HG03280 (cell line): ENCODE data around the gene CYB561A3.

ENCODE experiments used
- ATAC-seq: cut with Tn5 transposase; IDR thresholded peaks from one replicate; pipeline ENCODE4 v1.9.1; 2021; ENCODE audit warnings: mild to moderate bottlenecking, moderate library complexity; ENCODE audit not compliant: unreplicated experiment

Gene CYB561A3

DNA sequence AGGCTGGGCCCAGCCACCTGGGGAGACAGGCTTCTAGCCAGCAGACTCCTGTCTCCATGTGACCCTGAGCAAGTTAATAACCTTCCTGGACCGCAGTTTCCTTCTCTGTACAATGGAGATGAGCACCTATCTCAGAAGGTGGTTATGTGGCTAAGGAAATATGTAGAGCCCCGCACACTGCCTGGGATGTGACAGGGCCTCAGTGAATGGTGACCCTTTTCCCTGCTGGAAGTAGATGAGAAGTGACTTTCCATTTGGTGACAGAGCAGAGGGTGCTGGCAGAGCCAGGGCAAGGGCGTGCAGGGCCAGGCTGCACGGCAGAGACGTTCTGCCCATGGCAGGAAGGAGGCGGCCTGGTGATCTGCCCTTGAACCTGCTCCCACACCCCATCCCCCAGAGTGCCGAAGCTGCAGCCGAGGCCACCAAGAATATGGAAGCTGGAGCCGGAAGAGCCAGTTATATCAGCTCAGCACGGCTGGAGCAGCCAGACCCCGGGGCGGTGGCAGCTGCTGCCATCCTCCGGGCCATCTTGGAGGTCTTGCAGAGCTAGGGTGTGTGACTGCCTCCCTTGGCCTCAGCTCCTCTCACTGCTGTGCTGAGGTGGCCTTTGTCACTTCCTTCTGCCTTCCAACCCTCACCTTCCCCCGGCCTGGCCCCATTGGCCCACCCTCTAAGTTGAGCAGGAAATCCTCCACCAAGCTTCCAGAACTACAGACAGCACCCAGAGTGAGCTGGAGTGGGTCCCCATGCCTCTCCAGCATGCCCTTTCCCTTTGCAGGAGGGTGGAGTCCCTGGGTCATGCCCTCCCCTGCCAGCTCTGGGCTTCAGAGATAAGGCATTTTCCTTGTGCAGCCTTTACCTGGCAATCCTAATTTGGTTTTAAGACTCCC is 15.5 kb downstream of the CYB561A3 start:
- ATAC-seq: no peak

- ATAC-seq: no peak
These were observed 16.5 kb downstream of the CYB561A3 start for GRCh38 chr11:61345170-61345610.

DNA sequence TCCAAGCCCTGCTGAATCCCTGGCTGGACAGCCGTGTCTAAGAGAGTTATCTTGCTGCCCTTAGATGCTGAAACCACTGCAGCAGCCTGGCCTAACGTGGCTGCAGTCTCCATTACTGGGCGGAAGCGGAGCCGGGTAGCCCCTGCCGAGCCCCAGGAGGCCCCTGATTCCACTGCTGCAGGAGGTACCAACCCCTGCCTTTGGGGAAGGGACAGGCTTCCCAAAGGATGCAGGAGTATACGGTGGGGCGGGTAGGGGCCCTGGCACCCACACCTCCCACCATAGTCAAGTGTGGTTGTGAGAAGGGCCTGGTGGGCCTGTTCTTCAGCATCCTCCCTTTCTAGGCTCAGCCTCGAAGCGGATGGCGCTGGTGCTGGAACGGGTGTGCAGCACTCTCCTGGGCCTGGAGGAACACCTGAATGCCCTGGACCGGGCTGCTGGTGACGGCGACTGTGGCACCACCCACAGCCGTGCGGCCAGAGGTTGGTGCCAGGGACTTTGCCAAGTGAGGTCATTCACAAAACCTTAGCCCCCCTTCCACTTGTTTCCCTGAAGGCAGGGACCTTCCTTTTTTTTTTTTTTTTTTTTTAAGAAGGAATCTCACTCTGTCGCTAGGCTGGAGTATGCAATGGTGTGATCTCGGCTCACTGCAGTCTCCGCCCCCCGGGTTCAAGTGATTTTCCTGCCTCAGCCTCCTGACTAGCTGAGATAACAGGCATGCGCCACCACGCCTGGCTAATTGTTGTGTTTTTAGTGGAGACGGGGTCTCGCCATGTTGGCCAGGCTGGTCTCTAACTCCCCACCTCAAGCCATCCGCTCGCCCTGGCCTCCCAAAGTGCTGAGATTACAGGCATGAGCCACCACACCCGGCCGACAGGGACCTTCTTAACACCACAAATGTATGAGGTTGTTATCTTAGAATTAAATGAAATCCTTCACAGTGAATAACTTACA is 17.6 kb downstream of the CYB561A3 start:
- no peak for ATAC-seq

DNA sequence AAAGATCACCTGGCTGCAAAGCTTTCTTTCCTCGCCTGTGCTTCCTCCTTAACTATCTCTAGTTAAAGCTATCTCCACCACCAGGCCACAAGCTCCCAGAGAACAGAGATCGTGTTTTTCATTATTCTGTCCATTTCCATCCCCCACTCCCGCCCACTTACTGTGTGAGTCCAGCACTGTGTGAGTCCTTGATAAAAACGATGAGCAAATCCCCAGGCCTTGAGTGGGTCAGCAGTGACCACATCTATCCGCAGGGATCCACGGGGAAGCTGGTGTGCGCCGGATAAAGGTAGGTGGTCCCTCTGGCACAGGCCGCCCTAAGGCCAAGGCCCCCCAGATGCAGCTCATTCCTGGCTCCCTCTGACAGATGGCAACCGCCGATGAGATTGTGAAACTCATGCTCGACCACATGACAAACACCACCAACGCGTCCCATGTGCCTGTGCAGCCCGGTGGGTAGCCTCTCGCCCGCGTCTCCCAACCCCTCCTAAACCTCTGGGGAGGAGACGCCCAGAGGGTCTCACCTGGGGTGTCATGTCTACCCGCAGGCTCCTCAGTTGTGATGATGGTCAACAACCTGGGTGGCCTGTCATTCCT is 19.4 kb downstream of the CYB561A3 start:
- ATAC-seq: no peak

GRCh38 chr11:61341706-61342105 is 20.0 kb downstream of the CYB561A3 start:
- no peak for ATAC-seq

DNA sequence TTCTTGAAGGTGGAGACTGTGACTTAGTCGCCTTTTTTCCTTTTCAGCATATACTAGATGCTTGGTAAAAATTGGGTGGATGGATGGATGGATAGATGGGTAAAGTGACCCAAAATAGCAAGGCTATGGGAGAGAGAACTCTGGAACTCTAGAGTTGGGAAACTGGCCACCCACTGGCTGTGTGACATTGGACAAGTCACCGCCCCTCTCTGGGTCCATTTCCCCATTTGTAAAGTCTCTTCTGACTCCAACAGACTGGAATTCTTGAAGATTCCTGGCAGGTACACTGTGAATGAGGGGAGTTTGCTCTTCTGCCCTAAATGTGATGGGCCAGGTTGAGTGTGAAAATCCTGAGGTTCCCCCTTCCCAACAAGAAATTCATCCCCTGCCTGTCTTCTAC is 20.7 kb downstream of the CYB561A3 start:
- no peak for ATAC-seq

- no peak for ATAC-seq
These were observed 22.2 kb downstream of the CYB561A3 start for GRCh38 chr11:61339490-61339878.

GRCh38 chr11:61338783-61339489 is 22.7 kb downstream of the CYB561A3 start:
- no peak for ATAC-seq

DNA sequence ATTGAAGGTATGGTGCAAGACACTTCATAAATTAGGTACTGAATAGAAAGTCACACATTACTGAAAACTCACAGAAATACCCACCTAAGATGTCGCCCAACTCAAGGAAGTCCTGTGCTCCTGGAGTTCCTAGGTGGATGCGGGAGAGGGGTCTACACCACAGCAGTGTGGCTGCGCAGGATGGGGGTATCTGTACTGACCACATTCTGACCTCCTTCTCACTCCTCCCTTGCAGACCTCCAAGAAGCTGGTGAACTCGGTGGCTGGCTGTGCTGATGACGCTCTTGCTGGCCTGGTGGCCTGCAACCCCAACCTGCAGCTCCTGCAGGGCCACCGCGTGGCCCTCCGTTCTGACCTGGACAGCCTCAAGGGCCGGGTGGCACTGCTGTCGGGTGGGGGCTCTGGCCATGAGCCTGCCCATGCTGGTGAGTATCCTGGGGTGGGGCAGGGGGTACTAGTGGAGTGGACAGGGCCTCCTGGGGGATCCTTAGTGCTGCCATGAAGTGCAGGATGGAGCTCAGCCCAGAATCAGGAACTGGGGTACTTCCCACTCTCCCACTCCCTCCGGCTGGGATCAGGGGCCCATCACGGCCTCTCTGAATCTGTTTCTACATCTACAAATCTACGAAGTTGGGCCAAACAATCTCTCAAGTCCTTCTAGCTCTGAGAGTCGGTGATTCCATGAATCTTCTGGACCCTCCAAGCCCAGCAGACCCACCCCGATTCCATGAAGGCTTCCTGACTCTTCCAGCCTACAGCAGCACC is 23.8 kb downstream of the CYB561A3 start:
- ATAC-seq: no peak

GRCh38 chr11:61336171-61336935 is 25.3 kb downstream of the CYB561A3 start:
- ATAC-seq: peak; percentile 40

- ATAC-seq: no peak
These were observed 26.3 kb downstream of the CYB561A3 start for GRCh38 chr11:61335355-61335710.

DNA sequence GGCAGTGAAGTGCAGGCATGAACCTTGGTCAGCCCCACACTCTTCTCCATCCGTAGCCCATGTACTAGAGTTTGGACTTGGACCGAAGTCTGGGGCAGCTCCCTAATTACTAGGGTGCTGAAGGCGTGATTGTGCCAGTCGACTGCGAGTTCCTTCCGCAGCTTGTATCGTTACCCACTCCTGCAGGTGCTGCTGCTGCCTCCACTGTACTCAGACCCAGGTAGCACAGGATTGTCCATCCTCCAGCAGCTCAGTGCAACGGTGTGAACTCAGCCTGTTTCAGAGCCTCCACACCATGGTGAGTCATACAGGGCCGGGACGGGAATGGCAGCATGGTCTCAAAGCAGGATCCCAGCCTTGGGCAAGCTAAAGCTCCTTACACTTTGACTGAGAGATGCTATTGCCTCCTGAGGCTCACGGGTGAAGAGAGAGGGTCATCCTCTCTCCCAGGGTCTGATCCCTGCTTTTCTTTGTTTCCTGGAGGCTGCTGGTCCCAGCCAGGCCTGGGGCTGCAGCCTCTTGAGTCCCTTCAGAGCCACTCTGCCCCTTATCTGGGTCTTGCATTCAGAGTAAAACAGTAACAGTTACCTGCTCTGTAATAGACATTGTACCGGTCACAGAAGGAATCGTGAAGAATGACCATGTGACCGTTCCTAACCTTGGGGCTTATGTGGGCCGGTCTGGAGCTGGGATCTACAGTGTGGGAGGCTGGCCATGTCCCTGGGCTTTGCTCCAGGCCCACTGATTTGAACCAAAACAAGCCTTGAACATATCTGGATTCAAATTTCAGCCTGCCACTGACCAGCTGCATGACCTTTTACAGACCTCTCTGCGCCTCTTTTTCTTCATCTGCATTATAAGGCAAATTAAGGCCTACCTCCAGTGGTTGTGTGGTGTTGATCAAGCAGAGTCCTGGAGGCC is 27.0 kb downstream of the CYB561A3 start:
- no peak for ATAC-seq

DNA sequence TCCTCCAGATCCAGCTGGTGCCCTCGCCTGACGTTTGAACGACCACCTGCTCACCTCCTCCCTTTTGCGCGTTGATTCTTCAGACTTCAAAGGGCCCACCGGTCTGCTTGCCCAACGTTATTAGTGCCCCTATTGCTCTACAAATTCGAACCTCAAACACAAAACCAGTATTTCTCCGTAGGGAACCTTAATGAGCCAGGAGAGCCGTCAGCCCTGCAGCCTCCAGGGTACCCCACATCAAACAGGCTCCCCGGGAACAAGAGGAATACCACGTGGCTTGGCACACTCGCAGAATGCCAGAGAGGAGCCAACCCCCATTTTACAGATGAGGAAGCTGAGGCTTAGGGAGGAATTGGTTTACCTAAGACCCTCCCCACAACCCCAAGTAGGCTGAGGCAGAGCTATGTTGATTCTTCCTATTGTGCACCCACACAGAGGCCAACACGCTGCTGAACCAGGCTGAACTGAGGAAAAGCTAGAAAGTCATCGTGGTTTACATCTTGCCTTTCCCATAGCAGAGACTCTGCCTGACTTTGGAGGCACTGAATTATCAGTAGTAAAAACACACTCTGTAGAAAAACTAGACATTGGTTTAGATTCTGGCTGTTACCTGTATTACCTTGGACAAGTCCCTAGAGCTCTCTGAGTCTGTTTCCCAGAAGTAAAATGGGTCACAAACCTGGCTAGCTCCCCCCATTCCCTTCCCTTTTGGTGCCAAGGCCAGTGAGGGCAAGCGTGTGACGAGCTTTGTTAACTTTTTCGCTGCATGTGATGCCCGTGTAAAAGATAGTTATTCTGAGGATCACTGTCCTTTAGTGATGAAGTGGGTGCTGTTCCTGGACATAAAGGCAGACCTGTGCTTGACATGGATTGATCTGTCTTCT is 27.9 kb downstream of the CYB561A3 start:
- no peak for ATAC-seq

GRCh38 chr11:61332797-61333549 is 28.7 kb downstream of the CYB561A3 start, which contains the start of the genes DDB1 and TKFC:
TSS of gene DDB1 (minus strand) at chr11:61333105. CDS start at chr11:61332968, 137 bp downstream.
TSS of gene TKFC (plus strand) at chr11:61333228. CDS start at chr11:61334729, 1,501 bp downstream.
- peak; percentile 92 for ATAC-seq

GRCh38 chr11:61332281-61332796 is 29.3 kb downstream of the CYB561A3 start:
- peak; percentile 4 for ATAC-seq

DNA sequence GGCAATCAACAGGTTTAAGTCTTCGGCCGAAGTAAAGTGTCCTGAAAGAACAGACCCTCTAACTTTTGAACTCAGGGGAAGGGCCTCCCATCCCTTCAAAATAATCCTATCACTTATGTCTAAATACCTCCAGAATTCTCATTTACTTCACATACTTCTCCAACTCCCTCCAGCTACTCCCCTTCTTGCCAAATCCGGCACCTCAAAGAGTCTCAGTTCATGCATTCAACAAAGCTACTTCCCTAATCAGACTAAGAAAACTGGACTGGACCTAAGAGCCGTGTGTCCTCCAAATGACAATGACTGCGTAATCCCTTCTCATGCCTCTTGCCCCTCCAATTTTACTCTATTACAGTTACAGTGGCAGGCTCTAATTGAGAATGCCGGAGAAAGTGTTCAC is 30.0 kb downstream of the CYB561A3 start:
- ATAC-seq: no peak
